IgD-negative memory B cell (primary cell): ENCODE measurements around the gene UQCC3. TPM values are rescaled to one million over a fixed set of nuclear protein-coding genes. Genes with fewer than 3 reads are reported as not detected.
"Not testable (repeated sequence)": the region's sequence is repeated elsewhere in the genome, so short reads cannot be mapped to it uniquely, and the experiment has no call there.

Experiments
- H3K27ac Mint-ChIP-seq, 3 donors: one replicate each; pipeline ENCODE4 v1.8.0; 2020 to 2022; ENCODE audit warnings: mild to moderate bottlenecking in 3 of 3, mixed read lengths in 3 of 3, moderate library complexity in 1 of 3
- H3K27me3 Mint-ChIP-seq: one replicate; pipeline ENCODE4 v1.8.0; 2021; ENCODE audit warnings: mixed read lengths
- H3K36me3 Mint-ChIP-seq: one replicate; pipeline ENCODE4 v1.8.0; 2020; ENCODE audit warnings: mild to moderate bottlenecking, mixed read lengths
- H3K4me1 Mint-ChIP-seq, 3 donors: one replicate each; pipeline ENCODE4 v1.8.0; 2020 to 2022; ENCODE audit warnings: mixed read lengths in 3 of 3, mild to moderate bottlenecking in 1 of 3
- H3K4me3 Mint-ChIP-seq, 4 donors: one replicate each; pipeline ENCODE4 v1.8.0; 2020 to 2022; ENCODE audit warnings: mild to moderate bottlenecking in 4 of 4, mixed read lengths in 4 of 4, moderate library complexity in 3 of 4
- H3K9me3 Mint-ChIP-seq, 3 donors: one replicate each; pipeline ENCODE4 v1.8.0; 2020 to 2021; ENCODE audit warnings: mixed read lengths in 3 of 3, mild to moderate bottlenecking in 1 of 3
- polyA plus RNA-seq: library from polyadenylated mRNA; unstranded; fragments of 300-500 nt; fragmentation: Illumina TruSeq; gene quantifications from one replicate; pipeline ENCODE4 v1.2.3, GENCODE V29; 2021

The UQCC3 gene
- polyA plus RNA-seq, 1 donor from 2014 or later: 13.7 TPM

DNA sequence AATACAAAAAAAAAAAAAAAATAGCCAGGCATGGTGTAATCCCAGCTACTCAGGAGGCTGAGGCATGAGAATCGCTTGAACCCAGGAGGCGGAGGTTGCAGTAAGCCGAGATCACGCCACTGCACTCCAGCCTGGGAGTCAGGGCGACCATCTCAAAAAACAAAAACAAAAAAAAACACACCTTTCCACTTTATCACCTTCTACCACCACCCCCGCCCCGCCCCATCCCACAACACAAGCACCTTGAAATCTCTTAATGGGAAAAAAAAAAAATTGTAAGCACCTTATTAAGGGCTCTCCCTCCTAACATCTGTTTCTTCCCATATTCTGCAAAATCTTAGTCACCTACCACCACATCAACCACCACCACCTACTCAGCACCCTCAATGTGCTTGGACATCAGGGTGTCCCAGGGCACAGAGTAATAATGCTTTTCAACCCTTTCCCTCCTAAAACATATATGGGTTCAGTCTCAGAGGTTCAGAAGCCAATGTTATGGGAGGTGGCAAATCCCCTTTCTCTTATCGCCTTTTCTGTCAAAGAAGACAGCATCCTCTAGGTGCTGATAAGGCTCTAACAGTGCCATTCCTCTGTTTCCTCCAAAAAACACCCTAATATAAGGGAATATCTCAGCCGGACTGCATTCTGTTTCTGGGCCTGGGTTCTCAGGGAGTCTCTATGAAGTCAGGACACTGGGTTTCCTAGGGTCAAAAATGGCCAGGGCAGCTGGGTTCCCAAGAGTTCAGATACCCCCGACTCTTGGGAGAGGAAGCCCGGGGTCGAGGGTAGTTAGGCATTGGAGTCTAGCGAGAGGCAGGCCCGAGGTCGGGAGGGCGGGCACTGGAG is 19.1 kb upstream of the UQCC3 start:
- no peaks in the 10 kb centered on the region for H3K9me3 Mint-ChIP-seq
- H3K36me3 Mint-ChIP-seq: no peaks in the 10 kb centered on the region
- H3K27ac Mint-ChIP-seq: peak overlapping the region; percentile 92 to 100 (median 98)
- H3K27me3 Mint-ChIP-seq: no peaks in the 10 kb centered on the region
- H3K4me3 Mint-ChIP-seq: peak overlapping the region; percentile 91 to 99 (median 96)
- peaks cover 11 to 12% (median 11%) of the 10 kb centered on the region in 3 donors for H3K4me1 Mint-ChIP-seq

GRCh38 chr11:62654297-62654696 is 17.2 kb upstream of the UQCC3 start:
- peak overlapping the region in 2 of 3 donors; percentile 81 to 100 for H3K27ac Mint-ChIP-seq
- H3K27me3 Mint-ChIP-seq: no peaks in the 10 kb centered on the region
- no peaks in the 10 kb centered on the region for H3K36me3 Mint-ChIP-seq
- H3K9me3 Mint-ChIP-seq: no peaks in the 10 kb centered on the region
- peaks cover 11 to 12% (median 11%) of the 10 kb centered on the region in 3 donors for H3K4me1 Mint-ChIP-seq
- H3K4me3 Mint-ChIP-seq: peak overlapping the region; percentile 89 to 99 (median 90)

- H3K4me3 Mint-ChIP-seq: peak overlapping the region in 1 of 4 donors; percentile 70
- no peaks in the 10 kb centered on the region for H3K36me3 Mint-ChIP-seq
- peaks cover 7 to 11% (median 9%) of the 10 kb centered on the region in 3 donors for H3K4me1 Mint-ChIP-seq
- peak overlapping the region in 1 of 3 donors; percentile 52 for H3K27ac Mint-ChIP-seq
- H3K9me3 Mint-ChIP-seq: no peaks in the 10 kb centered on the region
- no peaks in the 10 kb centered on the region for H3K27me3 Mint-ChIP-seq
Observed at GRCh38 chr11:62656796-62657429, 14.6 kb upstream of the UQCC3 start.

- Mint-ChIP-seq H3K36me3 (no peaks in the 10 kb centered on the region), H3K27me3 (no peaks in the 10 kb centered on the region), H3K4me1 (peaks cover 21 to 24% (median 22%) of the 10 kb centered on the region in 3 donors)
Observed at GRCh38 chr11:62664405-62665074, 6.9 kb upstream of the UQCC3 start.

GRCh38 chr11:62665075-62665598 is 6.3 kb upstream of the UQCC3 start, which contains the start of the genes C11orf98 and CSKMT:
Gene C11orf98 (minus strand): TSS chr11:62665210. CDS start chr11:62665169, 41 bp downstream.
Gene CSKMT (plus strand): TSS chr11:62665312. CDS start chr11:62665880, 568 bp downstream.
- Mint-ChIP-seq H3K4me3 (peak within 1 kb of the TSS; percentile 96 to 99 (median 98)), H3K27me3 (no peaks in the 10 kb centered on the region), H3K27ac (peak within 1 kb of the TSS; percentile 95 to 98 (median 98)), H3K9me3 (no peaks in the 10 kb centered on the region), H3K36me3 (no peaks in the 10 kb centered on the region), H3K4me1 (peaks cover 21 to 24% (median 22%) of the 10 kb centered on the region in 3 donors)

More at GRCh38 chr11:62664405-62665074, 6.9 kb upstream of the UQCC3 start:
- Mint-ChIP-seq H3K4me3 (peak overlapping the region; percentile 96 to 99 (median 98)), H3K9me3 (no peaks in the 10 kb centered on the region), H3K27ac (peak overlapping the region; percentile 95 to 98 (median 98))

GRCh38 chr11:62665599-62666258 is 5.7 kb upstream of the UQCC3 start:
- no peaks in the 10 kb centered on the region for H3K27me3 Mint-ChIP-seq
- H3K9me3 Mint-ChIP-seq: no peaks in the 10 kb centered on the region
- peak overlapping the region; percentile 96 to 99 (median 98) for H3K4me3 Mint-ChIP-seq
- H3K4me1 Mint-ChIP-seq: peaks cover 22 to 27% (median 25%) of the 10 kb centered on the region in 3 donors
- H3K36me3 Mint-ChIP-seq: no peaks in the 10 kb centered on the region
- peak overlapping the region; percentile 95 to 98 (median 98) for H3K27ac Mint-ChIP-seq

DNA sequence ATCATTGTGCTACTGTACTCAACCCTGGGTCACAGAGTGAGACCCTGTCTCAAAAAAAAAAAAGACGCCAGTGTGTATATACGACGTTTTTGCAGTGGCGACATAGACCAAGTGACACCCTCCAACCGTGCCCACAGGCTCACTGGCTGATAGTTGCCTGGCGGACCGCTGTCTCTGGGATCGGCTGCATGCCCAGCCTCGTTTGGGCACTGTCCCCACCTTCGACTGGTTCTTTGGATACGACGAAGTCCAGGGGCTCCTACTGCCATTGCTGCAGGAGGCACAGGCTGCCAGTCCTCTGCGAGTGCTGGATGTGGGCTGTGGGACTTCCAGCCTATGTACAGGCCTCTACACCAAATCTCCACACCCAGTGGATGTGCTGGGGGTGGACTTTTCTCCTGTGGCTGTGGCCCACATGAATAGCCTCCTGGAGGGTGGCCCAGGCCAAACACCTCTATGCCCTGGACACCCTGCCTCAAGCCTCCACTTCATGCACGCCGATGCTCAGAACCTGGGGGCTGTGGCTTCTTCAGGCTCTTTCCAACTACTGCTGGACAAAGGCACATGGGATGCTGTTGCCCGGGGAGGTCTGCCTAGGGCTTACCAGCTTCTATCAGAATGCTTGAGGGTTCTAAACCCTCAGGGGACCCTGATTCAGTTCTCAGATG is 5.1 kb upstream of the UQCC3 start:
- no peaks in the 10 kb centered on the region for H3K36me3 Mint-ChIP-seq
- H3K4me3 Mint-ChIP-seq: peak overlapping the region; percentile 96 to 99 (median 98)
- H3K9me3 Mint-ChIP-seq: no peaks in the 10 kb centered on the region
- peaks cover 27 to 29% (median 29%) of the 10 kb centered on the region in 3 donors for H3K4me1 Mint-ChIP-seq
- peak overlapping the region; percentile 46 to 98 (median 98) for H3K27ac Mint-ChIP-seq
- H3K27me3 Mint-ChIP-seq: no peaks in the 10 kb centered on the region

DNA sequence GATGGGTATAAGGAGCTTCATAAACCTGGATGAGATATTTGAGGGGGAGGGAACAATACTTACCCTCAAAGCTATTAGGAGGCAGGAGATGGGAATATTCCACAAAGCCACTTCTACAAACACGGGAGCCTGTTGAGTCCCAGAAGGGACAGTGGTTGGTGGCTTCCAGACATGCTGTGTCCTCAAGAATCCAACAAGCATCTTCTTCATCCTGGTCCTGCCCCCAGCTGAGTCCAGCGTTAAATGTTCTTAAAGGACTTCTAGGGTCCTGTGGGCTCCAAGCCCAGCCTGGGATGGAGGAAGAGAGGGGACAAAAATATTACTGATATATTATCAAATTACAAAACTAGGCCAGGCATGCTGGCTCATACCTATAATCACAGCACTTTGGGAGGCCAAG is 4.0 kb upstream of the UQCC3 start:
- Mint-ChIP-seq H3K4me3 (peak overlapping the region in 3 of 4 donors; percentile 63 to 99 (median 98)), H3K27me3 (no peaks in the 10 kb centered on the region), H3K4me1 (peaks cover 31 to 34% (median 34%) of the 10 kb centered on the region in 3 donors), H3K36me3 (no peaks in the 10 kb centered on the region), H3K9me3 (no peaks in the 10 kb centered on the region), H3K27ac (peak overlapping the region in 2 of 3 donors; percentile 98)

GRCh38 chr11:62669420-62670161 is 1.9 kb upstream of the UQCC3 start:
- peaks cover 29 to 32% (median 31%) of the 10 kb centered on the region in 3 donors for H3K4me1 Mint-ChIP-seq
- no peaks in the 10 kb centered on the region for H3K9me3 Mint-ChIP-seq
- no peaks in the 10 kb centered on the region for H3K27me3 Mint-ChIP-seq
- peak overlapping the region in 3 of 4 donors; percentile 83 to 100 (median 98) for H3K4me3 Mint-ChIP-seq
- H3K27ac Mint-ChIP-seq: peak overlapping the region in 2 of 3 donors; percentile 37 to 86
- H3K36me3 Mint-ChIP-seq: no peaks in the 10 kb centered on the region

DNA sequence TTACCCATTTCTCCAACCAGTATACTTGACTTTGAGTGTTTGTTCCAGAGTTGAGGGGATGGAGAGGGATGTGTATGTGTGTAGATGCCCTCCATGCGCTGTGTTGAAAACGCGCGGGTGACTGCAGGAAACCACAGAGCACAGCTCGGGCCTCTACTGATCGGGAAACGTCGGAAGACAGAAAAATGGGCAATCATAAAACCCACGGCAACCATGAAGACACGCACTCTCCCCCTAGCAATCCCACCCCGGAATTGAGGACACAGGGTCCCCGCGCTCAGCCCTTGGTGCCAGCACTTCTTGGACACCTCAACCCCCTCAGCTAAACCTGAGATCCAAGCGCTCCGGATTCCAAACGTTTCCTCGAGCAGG is 251 bp upstream of the UQCC3 start:
- Mint-ChIP-seq H3K36me3 (peaks cover 2% of the 10 kb centered on the region), H3K4me3 (peak overlapping the region; percentile 98 to 100 (median 100)), H3K27ac (peak overlapping the region; percentile 94 to 99 (median 99)), H3K4me1 (peaks cover 21 to 34% (median 28%) of the 10 kb centered on the region in 3 donors), H3K9me3 (no peaks in the 10 kb centered on the region), H3K27me3 (no peaks in the 10 kb centered on the region)

DNA sequence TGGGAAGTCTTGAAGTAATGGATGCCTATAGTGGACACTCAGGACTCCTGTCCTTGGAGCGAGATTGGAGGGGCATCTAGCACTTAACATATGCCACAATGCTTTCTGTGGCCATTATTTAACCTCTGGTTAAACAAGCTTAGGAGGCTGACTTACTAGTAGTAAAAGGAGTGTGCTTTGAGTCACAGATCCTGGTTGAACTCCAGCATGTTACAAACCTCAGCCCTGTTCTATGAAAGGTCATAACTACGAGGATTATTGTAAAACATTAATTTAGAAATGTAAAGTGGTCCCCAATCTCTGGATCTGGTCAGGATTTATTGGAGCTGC is 1.7 kb downstream of the UQCC3 start:
- Mint-ChIP-seq H3K27me3 (no peaks in the 10 kb centered on the region), H3K27ac (peak overlapping the region; percentile 12 to 99 (median 53)), H3K4me3 (peak overlapping the region in 3 of 4 donors; percentile 98 to 100 (median 100)), H3K9me3 (no peaks in the 10 kb centered on the region), H3K36me3 (peaks cover 2% of the 10 kb centered on the region), H3K4me1 (peaks cover 20 to 29% (median 27%) of the 10 kb centered on the region in 3 donors)

DNA sequence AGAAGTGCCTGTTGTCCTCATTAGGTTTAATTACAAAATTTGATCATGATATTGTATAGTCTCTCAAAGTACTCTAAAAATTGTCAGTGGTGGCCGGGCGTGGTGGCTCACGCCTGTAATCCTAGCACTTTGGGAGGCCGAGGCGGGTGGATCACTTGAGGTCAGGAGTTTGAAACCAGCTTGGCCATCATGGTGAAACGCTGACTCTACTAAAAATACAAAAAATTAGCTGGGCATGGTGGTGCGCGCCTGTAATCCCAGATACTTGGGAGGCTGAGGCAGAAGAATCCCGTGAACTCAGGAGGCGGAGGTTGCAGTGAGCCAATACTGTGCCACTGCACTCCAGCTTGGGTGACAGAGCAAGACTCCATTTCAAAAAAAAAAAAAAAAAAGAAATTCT is 3.9 kb downstream of the UQCC3 start:
- Mint-ChIP-seq H3K27ac (peak overlapping the region in 1 of 3 donors; percentile 78), H3K4me3 (peak overlapping the region in 2 of 4 donors; percentile 30 to 54), H3K4me1 (peaks cover 26 to 29% (median 26%) of the 10 kb centered on the region in 3 donors)
- H3K27me3 Mint-ChIP-seq, H3K9me3 Mint-ChIP-seq, H3K36me3 Mint-ChIP-seq: not testable (repeated sequence)

- H3K4me1 Mint-ChIP-seq: peaks cover 24 to 27% (median 25%) of the 10 kb centered on the region in 3 donors
- peaks cover 3% of the 10 kb centered on the region for H3K36me3 Mint-ChIP-seq
- H3K27me3 Mint-ChIP-seq: no peaks in the 10 kb centered on the region
- no peaks in the 10 kb centered on the region for H3K9me3 Mint-ChIP-seq
- peak overlapping the region; percentile 6 to 98 (median 92) for H3K27ac Mint-ChIP-seq
- H3K4me3 Mint-ChIP-seq: peak overlapping the region; percentile 47 to 93 (median 84)
Observed at GRCh38 chr11:62676698-62677097, 5.2 kb downstream of the UQCC3 start.
